Activated gamma-delta T cell treated with Interleukin-2 at 50 U/mL for 16 hours (primary cell): Measurements from ENCODE around the gene ARRB1.

Experiments used
- DNase-seq: peaks from one replicate; pipeline ENCODE4 v3.0.0-alpha.2; 2020

Gene ARRB1

GRCh38 chr11:75246671-75247350 lies 104.7 kb downstream of the ARRB1 start:
- DNase-seq = no peak

- DNase-seq = no peak
Measured at GRCh38 chr11:75246006-75246670, 105.3 kb downstream of the ARRB1 start.

- no peak for DNase-seq
Measured at GRCh38 chr11:75245356-75246005, 106.0 kb downstream of the ARRB1 start.

GRCh38 chr11:75244052-75244814 lies 107.2 kb downstream of the ARRB1 start:
- DNase-seq = no peak

- DNase-seq = no peak
Measured at GRCh38 chr11:75242722-75243600, 108.5 kb downstream of the ARRB1 start.

GRCh38 chr11:75241906-75242644 lies 109.4 kb downstream of the ARRB1 start:
- no peak for DNase-seq

- peak; percentile 82 for DNase-seq
Measured at GRCh38 chr11:75241036-75241905, 110.2 kb downstream of the ARRB1 start.

- no peak for DNase-seq
Measured at GRCh38 chr11:75240311-75241035, 111.0 kb downstream of the ARRB1 start, which contains the start of gene TPBGL. Gene TPBGL (plus strand): TSS chr11:75240774. CDS start chr11:75241050, 276 bp downstream.

- no peak for DNase-seq
Measured at GRCh38 chr11:75239531-75240290, 111.8 kb downstream of the ARRB1 start.

GRCh38 chr11:75238595-75239440 lies 112.6 kb downstream of the ARRB1 start:
- no peak for DNase-seq

- DNase-seq = no peak
Measured at GRCh38 chr11:75237050-75237449, 114.4 kb downstream of the ARRB1 start.

- DNase-seq = no peak
Measured at GRCh38 chr11:75236062-75236461, 115.4 kb downstream of the ARRB1 start.

- DNase-seq = no peak
Measured at GRCh38 chr11:75233754-75234172, 117.7 kb downstream of the ARRB1 start.

- DNase-seq = no peak
Measured at GRCh38 chr11:75230621-75231020, 120.8 kb downstream of the ARRB1 start.

- DNase-seq = no peak
Measured at GRCh38 chr11:75229466-75229865, 122.0 kb downstream of the ARRB1 start.

- no peak for DNase-seq
Measured at GRCh38 chr11:75225794-75226193, 125.7 kb downstream of the ARRB1 start.

GRCh38 chr11:75223954-75224643 lies 127.4 kb downstream of the ARRB1 start:
- no peak for DNase-seq
